GM12892 (cell line): Measurements from ENCODE around the gene CLN5.

Experiments used
- POLR2A ChIP-seq: IDR thresholded peaks from 2 replicates; pipeline ENCODE4 v1.6.1; 2011; ENCODE audit warnings: low read depth, low read length, control low read depth
- POLR2AphosphoS5 ChIP-seq: IDR thresholded peaks from 2 replicates; pipeline ENCODE4 v1.6.1; 2011; ENCODE audit warnings: low read depth, low read length, control low read depth
- TAF1 ChIP-seq: IDR thresholded peaks from 2 replicates; pipeline ENCODE4 v1.6.1; 2011; ENCODE audit warnings: low read depth, mild to moderate bottlenecking, control low read depth, low read length, borderline replicate concordance

DNA sequence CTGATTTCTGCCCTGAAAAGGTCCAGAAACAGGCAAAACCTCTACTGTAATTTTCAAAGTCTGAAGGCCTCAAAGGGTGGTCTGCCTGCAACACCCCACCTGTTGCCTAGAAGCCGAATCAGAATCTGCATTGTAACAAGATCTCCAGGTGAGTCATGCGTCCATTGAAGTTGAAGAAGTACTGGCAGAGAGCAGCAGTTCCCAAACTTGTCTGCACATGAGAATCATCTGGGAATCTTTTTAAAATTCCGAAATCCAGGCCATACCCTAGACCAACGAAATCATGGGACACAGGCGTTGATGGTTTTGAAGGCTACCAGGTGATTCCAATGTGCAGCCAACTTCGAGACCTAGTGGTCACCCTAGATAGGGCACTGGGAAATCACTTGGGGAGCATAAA, 16.0 kb upstream of the CLN5 start:
- no peak for TF ChIP-seq POLR2AphosphoS5
- no peak for TF ChIP-seq TAF1
- TF ChIP-seq POLR2A: no peak
